HCT116 (cell line): ENCODE data around the gene PIGW.

Experiments
- EGR1 ChIP-seq: IDR thresholded peaks from 2 replicates; pipeline ENCODE4 v1.6.1; 2012; ENCODE audit warnings: low read depth
- EZH2 ChIP-seq: fragments of 200-600 bp; sonication (generic); IDR thresholded peaks from 2 replicates; pipeline ENCODE4 v1.6.1; 2017; ENCODE audit warnings: antibody characterized with exemption, mixed run types
- JUND ChIP-seq: IDR thresholded peaks from 2 replicates; pipeline ENCODE4 v1.6.1; 2012
- POLR2A ChIP-seq: IDR thresholded peaks from 2 replicates; pipeline ENCODE4 v1.7.0; 2011; ENCODE audit warnings: borderline replicate concordance; ENCODE audit not compliant: insufficient read depth, insufficient read length; ENCODE audit errors: extremely low read depth
- POLR2AphosphoS5 ChIP-seq: IDR thresholded peaks from 2 replicates; pipeline ENCODE4 v1.6.1; 2011; ENCODE audit warnings: mild to moderate bottlenecking, low read depth, low read length, moderate library complexity
- ZFX ChIP-seq: fragments of 450-650 bp; IDR thresholded peaks from 2 replicates; pipeline ENCODE4 v1.6.1; 2017
- TF ChIP-seq, protein P1 (sequence below), 3 experiments: fragments of 200-600 bp in 1 of 3; sonication (generic) in 1 of 3; IDR thresholded peaks in 2 of 3; conservative IDR thresholded peaks in 1 of 3; 2 replicates each; pipeline ENCODE4 v1.5.1; 2012 to 2017; ENCODE audit warnings: low read depth in 2 of 3, low read length in 2 of 3, antibody characterized with exemption in 1 of 3, borderline replicate concordance in 1 of 3, control low read depth in 1 of 3, mild to moderate bottlenecking in 1 of 3, mixed read lengths in 1 of 3, mixed run types in 1 of 3, moderate library complexity in 1 of 3; ENCODE audit not compliant: insufficient read depth in 1 of 3

DNA sequence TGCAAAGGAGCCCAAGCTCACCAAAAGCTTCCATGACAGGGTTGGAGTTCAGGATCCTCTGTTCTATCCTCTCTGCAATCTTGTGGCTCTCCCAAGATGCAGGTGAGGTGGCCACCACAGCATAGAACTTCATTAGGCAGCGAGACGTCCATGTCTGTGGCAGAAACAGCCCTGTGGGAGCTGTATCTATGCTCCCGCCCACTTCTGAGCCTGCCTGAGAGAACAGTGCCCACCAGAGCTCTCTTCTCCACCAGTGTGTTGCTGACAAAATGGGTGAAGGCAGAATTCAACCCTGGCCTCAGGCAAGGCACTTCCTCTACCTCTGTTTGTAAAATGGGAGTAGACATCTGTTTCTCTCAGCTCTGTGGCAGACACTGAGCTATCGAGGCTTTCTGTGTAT lies 18.9 kb upstream of the PIGW start:
- TF ChIP-seq POLR2AphosphoS5 (no peak), JUND (no peak), ZFX (no peak), EZH2 (no peak), POLR2A (no peak), EGR1 (no peak)
- TF ChIP-seq, protein P1, sequence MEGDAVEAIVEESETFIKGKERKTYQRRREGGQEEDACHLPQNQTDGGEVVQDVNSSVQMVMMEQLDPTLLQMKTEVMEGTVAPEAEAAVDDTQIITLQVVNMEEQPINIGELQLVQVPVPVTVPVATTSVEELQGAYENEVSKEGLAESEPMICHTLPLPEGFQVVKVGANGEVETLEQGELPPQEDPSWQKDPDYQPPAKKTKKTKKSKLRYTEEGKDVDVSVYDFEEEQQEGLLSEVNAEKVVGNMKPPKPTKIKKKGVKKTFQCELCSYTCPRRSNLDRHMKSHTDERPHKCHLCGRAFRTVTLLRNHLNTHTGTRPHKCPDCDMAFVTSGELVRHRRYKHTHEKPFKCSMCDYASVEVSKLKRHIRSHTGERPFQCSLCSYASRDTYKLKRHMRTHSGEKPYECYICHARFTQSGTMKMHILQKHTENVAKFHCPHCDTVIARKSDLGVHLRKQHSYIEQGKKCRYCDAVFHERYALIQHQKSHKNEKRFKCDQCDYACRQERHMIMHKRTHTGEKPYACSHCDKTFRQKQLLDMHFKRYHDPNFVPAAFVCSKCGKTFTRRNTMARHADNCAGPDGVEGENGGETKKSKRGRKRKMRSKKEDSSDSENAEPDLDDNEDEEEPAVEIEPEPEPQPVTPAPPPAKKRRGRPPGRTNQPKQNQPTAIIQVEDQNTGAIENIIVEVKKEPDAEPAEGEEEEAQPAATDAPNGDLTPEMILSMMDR (IDR thresholded peaks at IDR 0.05 in 2 of 3, conservative IDR thresholded peaks at IDR 0.05 in 1 of 3; ENCODE audit: borderline replicate concordance in 1 of 3, insufficient read depth in 1 of 3, low read depth in 2 of 3, low read length in 2 of 3): no peak
